Panc1 (cell line): ENCODE results near the gene QRICH1.

Experiments
- POLR2AphosphoS5 ChIP-seq: IDR thresholded peaks from 2 replicates; pipeline ENCODE4 v1.6.1; 2012; ENCODE audit warnings: mild to moderate bottlenecking, low read depth, low read length, moderate library complexity
- REST ChIP-seq, 2 experiments: IDR thresholded peaks; 2 replicates each; pipeline ENCODE4 v1.6.1; 2011 to 2012; ENCODE audit warnings: low read depth in 2 of 2, control low read depth in 1 of 2, low read length in 1 of 2, mild to moderate bottlenecking in 1 of 2, moderate library complexity in 1 of 2; ENCODE audit not compliant: insufficient read depth in 1 of 2
- TF ChIP-seq, protein P1 (sequence below): fragments of 450-650 bp; IDR thresholded peaks from 2 replicates; pipeline ENCODE4 v1.5.1; 2017; ENCODE audit warnings: mild to moderate bottlenecking

GRCh38 chr3:49123687-49124086 is 29.8 kb upstream of the QRICH1 start:
- TF ChIP-seq, protein P1, sequence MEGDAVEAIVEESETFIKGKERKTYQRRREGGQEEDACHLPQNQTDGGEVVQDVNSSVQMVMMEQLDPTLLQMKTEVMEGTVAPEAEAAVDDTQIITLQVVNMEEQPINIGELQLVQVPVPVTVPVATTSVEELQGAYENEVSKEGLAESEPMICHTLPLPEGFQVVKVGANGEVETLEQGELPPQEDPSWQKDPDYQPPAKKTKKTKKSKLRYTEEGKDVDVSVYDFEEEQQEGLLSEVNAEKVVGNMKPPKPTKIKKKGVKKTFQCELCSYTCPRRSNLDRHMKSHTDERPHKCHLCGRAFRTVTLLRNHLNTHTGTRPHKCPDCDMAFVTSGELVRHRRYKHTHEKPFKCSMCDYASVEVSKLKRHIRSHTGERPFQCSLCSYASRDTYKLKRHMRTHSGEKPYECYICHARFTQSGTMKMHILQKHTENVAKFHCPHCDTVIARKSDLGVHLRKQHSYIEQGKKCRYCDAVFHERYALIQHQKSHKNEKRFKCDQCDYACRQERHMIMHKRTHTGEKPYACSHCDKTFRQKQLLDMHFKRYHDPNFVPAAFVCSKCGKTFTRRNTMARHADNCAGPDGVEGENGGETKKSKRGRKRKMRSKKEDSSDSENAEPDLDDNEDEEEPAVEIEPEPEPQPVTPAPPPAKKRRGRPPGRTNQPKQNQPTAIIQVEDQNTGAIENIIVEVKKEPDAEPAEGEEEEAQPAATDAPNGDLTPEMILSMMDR: no peak
- no peak for TF ChIP-seq POLR2AphosphoS5
- TF ChIP-seq REST (IDR thresholded peaks at IDR 0.05; ENCODE audit: insufficient read depth in 1 of 2, low read depth in 2 of 2, low read length in 1 of 2): no peak
